HG03565 (cell line): ENCODE data around the gene XRCC5.
"Not testable (repeated sequence)": the region's sequence is repeated elsewhere in the genome, so short reads cannot be mapped to it uniquely, and the experiment has no call there.

Source experiments
- ATAC-seq: cut with Tn5 transposase; IDR thresholded peaks from one replicate; pipeline ENCODE4 v1.9.1; 2021; ENCODE audit warnings: mild to moderate bottlenecking, moderate library complexity; ENCODE audit not compliant: unreplicated experiment

Gene XRCC5

DNA sequence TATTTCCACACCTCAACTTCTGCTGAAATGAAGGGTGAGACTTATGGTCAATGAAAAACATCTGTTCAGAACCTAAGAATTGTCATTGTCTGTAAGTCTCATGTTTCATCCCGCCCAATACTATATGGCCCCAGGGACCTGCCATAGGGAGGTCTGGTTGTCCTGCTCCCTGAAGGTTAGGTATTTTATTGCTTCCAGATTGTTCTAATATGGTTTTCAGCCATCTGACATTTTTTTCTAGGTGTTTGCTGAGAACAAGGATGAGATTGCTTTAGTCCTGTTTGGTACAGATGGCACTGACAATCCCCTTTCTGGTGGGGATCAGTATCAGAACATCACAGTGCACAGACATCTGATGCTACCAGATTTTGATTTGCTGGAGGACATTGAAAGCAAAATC is 7.3 kb downstream of the XRCC5 start:
- no peak for ATAC-seq

DNA sequence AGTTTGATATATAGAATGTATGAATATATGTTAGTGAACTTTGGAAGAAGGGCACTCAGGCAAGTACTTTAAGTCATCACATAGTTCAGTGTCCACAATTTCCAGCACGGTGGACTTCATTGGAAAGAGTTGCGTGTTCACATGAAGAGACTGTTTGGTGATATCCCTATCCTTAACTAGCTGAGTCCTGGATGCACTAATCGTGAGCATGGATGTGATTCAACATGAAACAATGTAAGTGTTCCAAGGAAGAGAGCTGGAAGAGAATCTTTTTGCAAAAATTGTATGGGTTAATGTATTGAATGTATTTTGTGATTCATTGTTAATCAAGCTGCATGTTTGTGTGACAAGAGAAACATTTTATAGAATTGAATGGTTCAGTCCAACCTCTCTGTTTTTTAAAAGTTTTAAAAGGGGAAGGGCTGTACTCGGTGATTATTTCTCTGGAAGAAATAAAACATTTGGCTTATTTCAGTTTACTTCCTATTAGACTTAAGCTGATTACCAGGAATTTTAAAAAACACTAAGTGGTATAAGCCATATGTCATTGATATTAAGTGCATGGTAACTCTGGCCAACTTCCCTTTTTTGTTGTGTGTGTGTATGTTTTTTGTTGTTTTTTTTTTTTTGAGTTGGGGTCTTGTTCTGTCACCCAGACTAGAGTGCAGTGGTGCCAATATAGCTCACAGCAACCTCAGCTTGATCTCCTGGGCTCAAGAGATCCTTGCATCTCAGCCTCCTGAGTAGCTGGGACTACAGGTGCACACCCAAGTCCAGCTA is 8.6 kb downstream of the XRCC5 start:
- ATAC-seq = no peak

DNA sequence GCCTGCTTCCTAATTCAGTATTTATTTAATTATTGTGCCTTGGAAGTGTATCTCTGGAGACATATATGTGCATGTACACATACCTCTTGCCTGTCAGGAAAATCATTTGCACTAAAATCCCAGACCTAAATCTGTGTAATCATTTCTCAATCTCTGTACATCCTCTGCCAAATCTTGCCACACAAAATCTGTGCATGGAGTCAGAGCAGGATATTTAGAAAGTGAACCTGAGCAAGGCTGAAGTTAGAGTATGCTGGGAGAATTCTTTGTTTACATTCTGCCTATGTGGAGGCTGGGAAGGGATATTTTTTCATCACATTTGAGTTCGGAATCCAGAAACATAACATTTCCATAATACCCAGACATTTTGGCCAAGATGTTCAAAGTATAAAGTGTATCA is 9.3 kb downstream of the XRCC5 start:
- no peak for ATAC-seq

DNA sequence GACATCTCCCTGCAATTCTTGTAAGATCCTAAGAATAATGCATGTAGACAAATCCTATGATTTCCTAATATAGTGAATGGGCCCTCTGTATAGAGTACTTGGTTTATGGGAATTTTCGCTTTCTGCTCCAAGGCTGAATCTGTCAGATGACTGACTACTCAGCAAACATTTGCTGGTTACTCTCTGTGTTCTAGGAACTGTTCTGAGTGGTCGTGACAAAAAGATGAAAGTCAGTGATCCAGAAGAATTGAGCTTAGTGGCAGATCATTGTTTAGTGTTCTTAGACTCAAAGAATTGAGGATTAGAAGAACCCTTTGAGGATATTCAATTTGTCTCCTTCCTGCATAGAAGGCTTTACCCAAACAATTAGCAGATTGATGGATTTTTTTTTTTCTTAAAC is 10.0 kb downstream of the XRCC5 start:
- no peak for ATAC-seq

DNA sequence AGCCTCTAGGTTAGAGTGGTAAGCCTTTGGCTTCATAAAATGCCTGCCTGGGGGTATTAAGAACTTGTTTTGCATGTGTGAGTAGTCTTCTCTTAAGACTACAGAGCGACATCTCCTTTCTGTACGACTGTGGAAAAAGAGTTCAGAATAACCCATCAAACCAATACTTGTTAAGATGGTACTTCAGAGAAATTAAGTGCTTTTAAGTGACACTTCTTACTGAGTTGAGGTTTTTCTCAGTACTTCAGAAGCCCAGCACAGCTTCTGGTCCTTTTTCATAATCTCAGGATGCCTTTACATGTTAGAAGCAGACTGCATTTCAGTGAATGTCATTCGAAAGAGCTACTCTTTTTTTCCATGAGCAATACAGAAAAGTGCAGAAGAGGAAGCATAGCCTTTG is 10.8 kb downstream of the XRCC5 start:
- no peak for ATAC-seq

DNA sequence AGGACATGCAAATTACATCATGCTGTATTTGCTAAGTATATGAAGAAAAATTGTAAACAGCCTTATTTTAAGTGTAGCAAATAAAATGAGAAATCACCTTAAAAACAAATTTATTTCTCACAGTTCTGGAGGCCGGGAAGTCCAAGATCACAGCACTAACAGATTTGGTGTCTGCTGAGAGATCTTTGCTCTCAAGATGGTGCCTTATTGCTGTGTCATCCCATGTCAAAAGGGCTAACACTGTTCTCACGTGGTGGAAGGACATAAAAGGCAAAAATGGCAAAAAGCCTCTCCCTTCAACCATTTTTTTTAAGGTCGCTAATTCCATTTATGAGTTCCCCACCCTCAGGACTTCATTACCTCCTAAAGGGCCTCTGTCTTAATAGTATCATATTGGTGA is 12.1 kb downstream of the XRCC5 start:
- no peak for ATAC-seq

DNA sequence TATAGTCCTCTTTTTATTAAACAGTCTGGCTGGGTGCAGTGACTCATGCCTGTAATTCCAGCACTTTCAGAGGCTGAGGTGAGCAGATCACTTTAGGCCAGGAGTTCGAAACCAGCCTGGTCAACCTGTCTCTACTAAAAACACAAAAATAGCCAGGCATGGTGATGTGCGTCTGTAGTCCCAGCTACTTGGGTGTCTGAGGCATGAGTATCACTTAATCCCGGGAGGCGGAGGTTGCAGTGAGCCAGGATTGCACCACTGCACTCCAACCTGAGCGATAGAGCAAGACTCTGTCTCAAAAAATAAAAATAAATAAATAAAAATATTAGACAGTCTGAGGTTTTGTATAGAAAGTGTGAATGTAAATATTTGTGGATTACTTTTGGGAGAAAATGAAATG is 17.8 kb downstream of the XRCC5 start:
- no peak for ATAC-seq

DNA sequence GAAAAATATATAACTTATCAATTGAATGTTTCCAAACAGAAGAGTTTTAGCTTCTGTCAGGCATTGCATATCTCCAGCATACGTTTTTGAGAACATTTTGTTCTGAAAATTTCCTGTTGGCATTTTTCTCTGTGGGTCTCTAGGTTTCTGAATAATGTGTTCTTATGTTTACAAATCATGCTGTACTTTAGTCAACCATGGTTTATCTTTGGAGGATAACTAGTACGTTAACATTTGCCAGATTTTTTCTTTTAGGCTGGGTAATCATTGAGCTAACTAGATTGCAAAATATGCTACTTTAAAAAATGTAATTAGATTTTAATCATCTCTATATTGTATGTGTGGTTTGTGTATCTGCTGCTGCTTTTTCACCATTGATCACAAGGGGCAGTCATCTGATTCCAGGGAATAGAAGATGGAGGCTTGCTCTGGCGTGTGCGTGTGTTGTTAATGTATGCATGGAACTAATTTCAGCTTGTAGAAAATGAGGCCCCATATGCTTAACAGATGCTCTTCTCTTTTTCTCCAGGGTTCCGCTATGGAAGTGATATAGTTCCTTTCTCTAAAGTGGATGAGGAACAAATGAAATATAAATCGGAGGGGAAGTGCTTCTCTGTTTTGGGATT is 21.3 kb downstream of the XRCC5 start:
- ATAC-seq = no peak

DNA sequence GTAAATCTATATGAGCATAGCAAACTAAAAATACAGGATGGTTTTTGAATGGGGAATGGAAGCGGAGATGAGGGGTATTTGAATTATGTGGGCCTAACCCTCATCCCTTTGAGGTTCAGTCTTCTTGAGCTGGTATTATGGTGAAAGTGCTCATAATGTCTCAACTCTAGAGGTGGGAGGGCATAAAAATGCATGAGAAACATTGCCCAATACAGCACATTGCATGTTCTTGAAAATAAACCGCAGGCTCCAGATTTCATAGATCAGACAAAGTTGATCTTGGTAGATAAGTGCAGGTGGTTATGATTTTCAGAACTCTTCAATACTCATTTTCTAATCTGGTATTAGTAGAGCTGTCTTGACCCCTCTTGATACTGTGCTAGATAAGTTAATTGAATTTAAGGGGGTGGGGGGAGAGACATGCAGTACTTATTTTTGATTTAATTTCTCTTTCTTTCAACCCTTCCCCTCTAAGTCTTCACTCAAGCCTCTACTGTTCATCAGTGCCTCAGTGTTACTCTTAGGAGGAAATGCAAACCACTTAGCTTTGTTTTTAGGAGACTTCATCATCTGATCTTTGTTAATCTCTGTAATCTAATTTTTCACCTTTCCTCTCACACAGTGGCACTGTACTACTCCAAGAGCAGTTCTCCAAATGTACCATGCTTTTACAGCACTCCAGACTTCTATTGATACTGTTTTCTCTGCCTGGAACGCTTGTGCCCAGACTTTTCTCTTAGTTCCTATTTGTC is 22.2 kb downstream of the XRCC5 start:
- ATAC-seq = no peak

DNA sequence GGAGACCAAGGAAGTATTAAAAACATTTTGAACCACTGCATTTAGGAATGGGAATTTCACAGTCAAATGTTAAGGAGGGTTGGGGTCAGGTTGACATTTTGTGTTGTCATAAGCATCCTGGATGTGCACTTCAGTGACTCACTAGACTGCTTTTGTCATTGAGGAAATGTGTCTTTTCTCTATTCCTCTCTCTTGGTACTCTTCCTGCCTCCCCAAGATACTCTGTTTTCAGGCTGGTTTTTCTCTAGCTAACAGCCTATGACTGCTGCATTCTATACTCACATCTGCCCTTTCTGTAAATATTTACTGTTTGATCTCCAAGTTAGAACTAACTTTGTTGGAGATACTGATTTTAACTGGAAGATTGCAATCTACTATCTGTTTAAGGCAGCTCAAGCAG is 23.4 kb downstream of the XRCC5 start:
- no peak for ATAC-seq

DNA sequence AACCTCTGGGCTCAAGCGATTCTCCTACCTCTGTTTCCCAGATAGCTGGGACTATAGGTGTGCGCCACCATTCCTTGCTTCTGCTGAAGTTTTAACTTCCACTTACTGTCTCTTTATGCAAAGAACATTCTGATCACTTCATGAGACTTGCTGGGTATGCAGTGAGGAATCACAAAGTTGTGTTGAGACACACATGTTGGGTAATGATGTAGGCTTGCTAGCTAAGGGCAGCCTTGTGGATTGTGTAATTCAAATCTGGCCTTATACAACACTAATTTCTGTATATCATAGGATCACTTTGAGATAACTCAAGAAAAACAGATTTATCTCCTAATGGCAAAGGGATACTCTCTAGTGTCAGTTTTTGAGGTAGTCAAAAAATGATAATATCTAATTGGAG is 24.2 kb downstream of the XRCC5 start:
- no peak for ATAC-seq

DNA sequence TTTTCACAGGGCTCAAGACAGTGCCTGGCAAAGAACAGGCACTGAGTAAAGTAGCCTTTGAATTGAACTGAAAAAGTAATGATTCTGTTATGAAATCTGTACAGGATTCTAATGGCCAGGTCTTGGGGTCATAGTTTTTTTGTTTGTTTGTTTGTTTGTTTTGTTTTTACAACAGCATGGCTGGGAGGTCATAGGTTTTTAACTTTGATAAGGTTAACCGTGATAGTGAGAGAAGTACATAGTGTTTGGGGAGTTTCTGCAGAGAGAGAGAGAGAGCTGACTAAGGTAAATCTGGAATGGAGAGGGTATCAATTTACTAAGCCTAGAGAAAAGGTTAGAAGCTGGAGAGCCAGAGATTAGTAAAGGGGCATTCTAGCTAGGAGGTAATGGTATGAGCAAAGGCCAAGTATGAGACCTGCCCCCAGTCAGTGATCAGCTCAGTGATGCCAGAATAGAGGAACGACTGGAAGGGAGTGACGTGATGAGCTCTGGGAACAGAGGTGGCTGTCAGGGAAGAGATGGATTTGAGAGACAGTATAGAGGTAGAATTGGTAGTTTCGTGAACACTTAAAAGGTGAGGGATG is 25.9 kb downstream of the XRCC5 start:
- ATAC-seq = no peak

DNA sequence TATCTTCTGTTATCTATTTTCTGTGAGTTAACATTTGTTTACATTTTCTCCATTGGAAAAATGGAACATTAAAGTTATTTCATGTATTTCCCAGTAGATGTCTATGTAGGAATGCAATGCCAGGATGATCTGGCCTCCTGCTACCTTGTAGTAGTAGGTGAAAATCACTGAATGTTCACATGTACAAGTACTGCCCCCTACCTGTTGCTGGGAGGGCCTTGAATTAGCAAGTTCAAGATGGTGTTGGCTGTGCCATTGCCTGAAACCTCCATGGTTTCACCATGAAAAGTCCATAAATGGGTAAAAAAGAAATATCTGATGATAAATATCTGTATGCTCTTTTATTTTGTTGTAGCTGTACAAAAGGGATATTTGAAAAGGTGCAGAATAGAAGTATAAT is 30.7 kb downstream of the XRCC5 start:
- no peak for ATAC-seq

DNA sequence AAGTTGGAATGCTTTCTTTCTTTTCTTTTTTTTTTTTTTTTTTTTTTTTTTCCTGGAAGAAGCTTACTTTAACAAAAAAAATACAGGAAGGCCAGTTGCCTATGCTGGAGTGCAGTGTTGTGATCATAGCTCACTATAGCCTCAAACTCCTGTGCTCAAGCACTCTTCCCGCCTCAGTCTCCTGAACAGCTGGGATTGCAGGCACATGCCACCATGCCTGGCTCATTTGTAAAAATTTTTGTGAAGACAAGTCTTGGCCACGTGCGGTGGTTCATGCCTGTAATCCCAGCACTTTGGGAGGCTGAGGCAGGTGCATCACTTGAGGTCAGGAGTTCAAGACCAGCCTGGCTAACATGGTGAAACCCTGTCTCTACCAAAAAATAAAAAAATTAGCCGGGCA is 32.4 kb downstream of the XRCC5 start:
- not testable (repeated sequence) for ATAC-seq

DNA sequence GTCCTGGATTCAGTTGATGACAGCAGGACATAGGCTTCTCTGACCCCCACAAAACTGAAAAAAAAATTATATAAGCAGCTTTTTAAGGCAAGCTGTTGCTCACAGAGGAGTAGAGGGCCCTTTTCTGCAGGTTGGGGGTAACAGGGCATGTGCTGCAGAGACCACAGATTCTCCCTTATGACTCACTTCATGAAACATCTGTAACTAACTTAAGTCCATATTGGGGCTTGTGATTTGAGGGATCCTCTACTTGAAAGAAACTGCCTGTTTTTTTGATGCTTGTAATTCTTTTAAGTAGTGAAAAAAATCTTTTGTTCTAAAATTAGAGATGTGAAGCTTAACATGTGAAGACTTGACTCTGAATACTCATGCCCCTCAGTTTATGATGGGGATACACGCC is 33.4 kb downstream of the XRCC5 start:
- peak; percentile 97 for ATAC-seq

DNA sequence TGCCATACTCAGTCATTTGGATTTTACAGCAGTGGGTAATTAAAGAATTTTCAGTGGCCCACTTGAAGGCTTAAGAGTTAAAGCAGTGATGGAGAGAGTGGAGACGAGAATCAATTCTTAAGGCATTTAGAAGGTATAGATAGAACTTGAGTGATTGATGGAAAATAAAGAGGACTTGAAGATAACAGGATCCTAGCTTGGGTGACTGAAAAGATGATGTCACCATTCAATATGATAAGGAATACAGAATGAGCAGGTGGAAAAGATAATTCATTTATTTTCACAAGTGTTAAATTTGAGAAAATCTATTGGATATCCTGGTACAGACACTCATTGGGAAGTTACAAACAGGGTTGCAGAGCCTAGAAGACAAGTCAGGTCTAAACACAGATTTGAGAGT is 35.2 kb downstream of the XRCC5 start:
- no peak for ATAC-seq

DNA sequence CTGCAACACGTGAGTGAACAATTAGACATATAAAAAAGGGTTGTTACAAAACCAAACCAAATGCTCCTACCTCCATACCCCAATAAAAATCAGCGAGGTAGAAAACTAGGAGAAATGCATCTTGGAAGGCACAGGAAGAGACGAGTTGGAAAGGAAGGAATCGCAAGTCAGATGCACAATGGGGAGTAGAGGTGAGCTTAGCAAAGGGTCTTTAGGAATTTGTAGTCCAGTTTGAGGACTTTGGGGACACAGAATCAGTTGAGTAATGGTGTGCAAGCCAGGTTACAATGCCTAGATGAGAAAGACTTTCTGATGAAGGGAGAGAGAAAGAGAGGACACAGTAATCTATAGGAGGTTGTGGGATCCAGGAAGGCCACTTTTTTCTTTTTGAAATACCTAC is 35.7 kb downstream of the XRCC5 start:
- no peak for ATAC-seq

DNA sequence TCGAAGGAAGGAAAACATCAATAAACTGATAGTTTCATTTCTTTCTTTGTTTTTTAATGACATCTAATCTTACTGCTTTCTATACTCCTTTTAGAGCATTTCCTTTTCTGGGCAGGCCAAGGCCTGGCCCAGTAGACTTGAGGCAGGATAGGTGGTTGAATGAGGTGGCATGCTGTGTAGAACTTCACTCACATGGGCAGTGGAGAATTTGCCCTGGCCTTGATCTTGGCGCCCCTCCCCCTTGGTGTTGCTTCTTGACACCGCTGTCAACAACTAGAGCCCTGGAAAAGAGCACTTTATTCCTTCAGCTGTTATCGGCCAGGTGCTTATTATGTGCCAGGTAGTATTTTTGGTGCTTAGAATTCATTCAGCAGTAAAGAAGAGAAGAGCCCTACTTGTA is 37.4 kb downstream of the XRCC5 start:
- ATAC-seq = no peak

DNA sequence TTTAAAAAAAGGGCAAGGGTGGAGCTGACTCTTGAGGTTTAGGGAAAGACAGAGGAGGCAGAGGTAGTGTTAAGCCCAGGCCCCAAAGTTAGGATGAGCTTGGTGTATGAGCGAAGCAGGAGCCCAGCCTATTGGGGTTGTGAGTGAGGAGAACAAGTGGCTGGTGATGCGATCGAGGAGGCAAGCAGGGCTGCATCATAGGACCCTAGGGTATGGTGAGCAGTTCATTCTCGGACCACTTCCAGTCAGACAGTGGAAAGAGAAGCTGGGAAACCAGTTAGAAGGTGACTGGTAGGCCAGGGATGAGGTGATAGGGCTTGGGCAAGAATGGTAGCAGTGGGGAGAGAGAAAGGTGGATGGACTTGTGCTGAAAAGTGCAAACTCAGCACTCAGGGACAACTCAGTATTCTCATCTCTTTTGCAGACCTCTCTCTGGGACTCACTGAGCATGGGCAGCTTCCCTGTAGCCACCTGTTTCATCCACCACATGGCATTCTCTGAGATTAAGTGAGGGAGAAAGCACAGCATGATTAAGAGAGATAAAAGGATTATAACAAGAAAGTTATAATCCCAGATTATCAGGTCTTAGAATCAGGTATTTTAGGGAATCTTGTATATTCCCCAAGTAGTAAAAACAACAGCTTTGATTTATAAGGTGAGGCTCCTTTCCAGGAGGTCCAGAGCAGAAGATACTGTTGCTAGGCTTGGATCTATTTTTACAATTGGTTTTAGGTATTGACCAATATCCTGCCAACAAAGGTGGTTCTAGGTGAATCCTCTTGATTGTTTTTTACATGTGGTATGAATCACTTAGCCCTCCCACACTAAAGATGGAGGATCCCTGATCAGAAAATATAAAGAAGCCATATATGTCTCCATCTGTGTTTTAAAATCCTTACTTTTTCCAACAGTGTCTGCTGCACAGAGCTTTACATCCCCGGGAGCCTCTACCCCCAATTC is 38.3 kb downstream of the XRCC5 start:
- no peak for ATAC-seq

DNA sequence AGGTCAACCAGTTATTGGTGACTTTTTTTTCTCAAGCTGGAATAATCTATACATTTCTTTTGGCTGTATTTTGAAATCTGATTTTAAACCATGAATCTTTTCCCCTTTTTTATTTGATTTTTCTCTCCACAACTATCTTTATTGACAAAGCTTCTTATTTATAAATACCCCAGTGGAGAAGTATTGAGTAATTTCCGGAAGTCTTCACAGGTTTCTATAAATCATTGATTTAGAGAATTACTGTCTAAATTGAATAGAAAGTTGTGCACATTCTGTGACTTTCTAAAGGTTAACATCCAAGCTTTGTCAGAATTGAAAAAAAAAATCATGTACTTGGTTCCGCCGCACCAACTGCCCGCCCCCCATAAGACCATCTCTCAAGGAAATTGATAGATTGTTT is 39.8 kb downstream of the XRCC5 start:
- ATAC-seq = no peak

DNA sequence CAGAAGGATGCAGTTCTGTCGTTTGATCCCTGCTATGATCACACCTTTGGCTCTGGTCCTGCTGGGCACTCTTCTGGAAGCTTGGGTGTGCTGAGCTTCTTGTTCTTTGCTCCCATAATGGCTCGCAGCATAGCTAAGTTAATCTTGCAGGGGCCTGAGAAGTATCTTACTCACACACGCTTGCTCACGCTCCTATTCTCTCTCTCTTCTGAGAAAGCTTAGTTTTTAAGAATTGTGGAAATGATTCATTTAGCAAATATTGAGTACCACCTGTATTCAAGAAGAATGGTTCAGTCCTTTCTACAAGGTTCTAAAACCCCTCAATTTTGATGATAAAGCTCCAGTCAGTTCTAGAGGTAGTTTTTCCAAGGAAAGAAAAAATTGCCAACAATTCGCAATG is 40.6 kb downstream of the XRCC5 start:
- ATAC-seq = no peak
